Stimulated activated CD4-positive, alpha-beta T cell treated with anti-CD3 and anti-CD28 coated beads, TNF-alpha, amount 100 ng/mL, for 4 hours (primary cell): ENCODE results near the gene PDZRN3.

Experiments
- DNase-seq, 3 experiments: peaks; one replicate each; pipeline ENCODE4 v3.0.0-alpha.2; 2020; ENCODE audit warnings: low read depth in 3 of 3

PDZRN3 gene

GRCh38 chr3:73623346-73623745 lies 1.4 kb downstream of the PDZRN3 start:
- no peak for DNase-seq

DNA sequence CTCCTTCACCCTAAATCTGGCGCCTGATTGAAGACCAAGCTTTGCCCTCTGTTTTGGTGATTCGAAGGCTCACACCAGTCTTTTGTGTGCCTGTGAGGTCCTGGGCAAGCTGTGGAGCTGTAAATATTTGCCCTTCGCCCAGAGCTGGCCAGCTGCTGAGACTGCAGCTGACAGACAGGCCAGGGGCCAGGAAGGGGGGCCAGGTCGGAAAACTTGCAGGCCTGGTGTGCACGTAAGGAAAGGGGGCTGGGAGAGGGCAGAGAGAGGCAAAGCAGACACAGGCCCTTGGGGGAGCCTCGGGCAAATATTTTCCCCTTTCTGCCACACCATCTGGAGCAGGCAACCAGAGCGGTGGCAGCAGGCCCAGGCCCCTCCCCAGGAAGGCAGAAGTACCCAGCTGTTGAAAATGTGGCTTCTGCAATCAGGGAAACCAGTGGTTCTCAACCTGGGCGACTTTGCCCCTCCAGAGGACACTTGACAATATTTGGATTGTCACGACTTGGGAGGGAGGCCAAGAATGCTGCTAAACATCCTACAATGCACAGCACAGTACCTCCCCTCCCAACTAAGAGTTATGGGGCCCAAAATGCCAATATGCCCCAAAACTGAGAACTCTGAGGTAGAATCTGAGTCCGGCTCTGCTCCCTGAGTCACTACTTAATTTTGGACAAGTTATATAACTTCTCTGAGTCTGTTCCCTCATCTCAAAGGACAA lies 2.5 kb downstream of the PDZRN3 start:
- DNase-seq = no peak

DNA sequence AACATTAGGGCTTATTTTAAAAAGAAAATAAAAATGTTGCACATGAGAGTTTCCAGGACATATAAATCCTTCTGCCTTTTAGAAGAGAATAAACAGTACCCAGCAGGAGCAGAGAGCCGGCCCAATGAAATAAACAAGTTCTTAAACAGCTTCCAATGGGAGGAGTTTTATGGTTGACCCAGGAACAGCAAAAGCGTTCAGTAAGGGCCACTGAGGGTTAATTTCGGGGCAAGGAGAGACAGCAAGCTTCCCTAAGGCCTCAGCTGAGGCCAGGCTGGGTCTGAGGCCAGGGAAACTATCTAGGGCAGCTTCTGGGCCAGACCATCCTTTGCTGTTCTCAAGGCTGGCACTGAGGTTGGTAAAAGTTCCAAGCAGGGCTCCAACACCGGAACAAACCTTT lies 3.4 kb downstream of the PDZRN3 start:
- no peak for DNase-seq

DNA sequence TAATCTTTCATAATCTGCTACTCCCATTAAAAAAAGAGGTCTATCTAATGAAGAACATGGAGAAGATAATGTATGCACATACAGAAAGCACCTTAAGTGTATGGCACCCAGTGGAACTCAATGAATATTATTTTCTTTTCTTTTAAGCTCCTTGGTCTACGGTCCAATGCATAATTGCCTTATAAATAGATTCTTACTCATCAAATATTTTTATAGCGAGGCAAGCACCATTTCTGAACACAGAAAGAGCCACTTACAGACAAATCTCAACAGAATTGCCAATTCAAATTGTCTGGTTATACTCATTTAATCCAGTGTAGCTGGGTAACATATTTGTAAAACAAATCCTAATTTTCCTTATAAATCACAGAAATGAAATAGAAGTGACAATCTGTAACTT lies 6.3 kb downstream of the PDZRN3 start:
- DNase-seq = no peak

DNA sequence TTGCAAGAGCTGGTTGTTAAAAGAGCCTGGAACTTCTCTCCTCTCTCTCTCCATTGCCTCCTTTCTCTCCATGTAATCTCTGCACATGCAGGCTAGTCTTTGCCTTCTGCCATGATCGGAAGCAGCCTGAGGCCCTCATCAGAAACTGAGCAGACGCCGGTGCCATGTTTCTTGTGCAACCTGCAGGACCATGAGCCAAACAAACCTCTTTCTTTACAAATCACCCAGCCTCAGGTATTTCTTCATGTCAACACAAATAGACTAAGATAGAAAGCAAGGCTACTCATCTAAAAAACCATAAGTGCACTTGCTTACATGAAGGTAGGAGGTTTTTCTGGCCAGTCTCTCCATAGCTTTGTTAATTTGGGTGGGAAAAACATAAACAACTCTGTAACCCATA lies 8.7 kb downstream of the PDZRN3 start:
- no peak for DNase-seq

GRCh38 chr3:73614419-73614818 lies 10.3 kb downstream of the PDZRN3 start:
- DNase-seq = no peak

GRCh38 chr3:73611176-73611575 lies 13.6 kb downstream of the PDZRN3 start:
- no peak for DNase-seq

GRCh38 chr3:73610493-73610892 lies 14.2 kb downstream of the PDZRN3 start:
- no peak for DNase-seq

GRCh38 chr3:73609655-73610054 lies 15.1 kb downstream of the PDZRN3 start:
- DNase-seq = no peak

DNA sequence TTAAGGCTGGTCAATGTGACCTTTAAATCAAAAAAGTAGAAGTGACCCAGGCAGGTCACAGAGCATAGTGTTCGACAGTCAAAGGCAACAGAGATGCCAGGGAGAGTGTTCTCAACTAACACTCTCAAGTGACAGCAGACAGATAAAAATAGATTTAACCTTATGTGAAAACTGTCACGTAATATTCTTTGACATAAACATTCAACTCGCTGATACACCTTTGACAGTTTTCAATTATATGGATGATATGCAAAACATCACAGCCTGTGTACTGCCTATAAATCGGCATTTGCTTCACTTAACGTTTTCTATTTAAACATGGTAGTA lies 15.5 kb downstream of the PDZRN3 start:
- DNase-seq = no peak

GRCh38 chr3:73608456-73609314 lies 16.1 kb downstream of the PDZRN3 start:
- DNase-seq = no peak

- no peak for DNase-seq
Observed at GRCh38 chr3:73605861-73606260, 18.9 kb downstream of the PDZRN3 start.

DNA sequence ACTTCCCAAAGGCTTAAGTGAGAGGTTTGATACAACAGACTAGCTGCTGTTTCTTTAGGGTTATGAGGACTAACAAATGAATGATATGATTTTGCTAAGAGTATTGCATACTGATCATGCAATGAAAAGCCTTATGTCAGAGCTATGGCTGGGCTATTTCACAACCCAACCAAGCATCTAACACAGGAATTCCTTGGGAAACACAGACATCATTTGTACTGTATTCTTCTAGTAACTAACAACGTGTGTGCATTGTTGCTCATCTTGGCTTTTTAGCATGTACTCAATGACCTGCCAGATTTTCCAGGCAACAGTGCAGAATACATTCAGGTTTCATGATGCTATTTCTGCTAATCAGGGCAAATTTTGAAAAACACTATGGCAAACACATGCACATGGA lies 19.3 kb downstream of the PDZRN3 start:
- DNase-seq = no peak

GRCh38 chr3:73604451-73604850 lies 20.3 kb downstream of the PDZRN3 start:
- DNase-seq = no peak

GRCh38 chr3:73603762-73604171 lies 21.0 kb downstream of the PDZRN3 start:
- no peak for DNase-seq

DNA sequence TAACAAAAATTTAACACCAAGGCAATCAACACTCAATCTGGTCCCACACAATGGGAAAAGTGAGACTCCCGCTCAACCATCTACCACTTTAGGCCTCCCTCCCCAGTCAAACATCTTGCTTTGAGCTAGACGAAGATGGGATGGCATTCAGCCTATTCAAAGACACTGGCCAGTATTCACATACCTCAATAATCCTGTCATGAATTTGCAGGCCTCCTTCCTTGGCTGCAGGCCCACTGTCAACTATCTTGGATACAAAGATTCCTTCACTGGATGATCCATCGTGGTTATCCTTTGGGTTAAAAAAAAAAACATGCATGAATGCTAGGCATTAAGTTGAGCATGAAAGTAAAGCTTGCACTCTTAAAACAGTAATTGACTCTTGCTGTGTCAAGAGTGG lies 22.6 kb downstream of the PDZRN3 start:
- DNase-seq = no peak

DNA sequence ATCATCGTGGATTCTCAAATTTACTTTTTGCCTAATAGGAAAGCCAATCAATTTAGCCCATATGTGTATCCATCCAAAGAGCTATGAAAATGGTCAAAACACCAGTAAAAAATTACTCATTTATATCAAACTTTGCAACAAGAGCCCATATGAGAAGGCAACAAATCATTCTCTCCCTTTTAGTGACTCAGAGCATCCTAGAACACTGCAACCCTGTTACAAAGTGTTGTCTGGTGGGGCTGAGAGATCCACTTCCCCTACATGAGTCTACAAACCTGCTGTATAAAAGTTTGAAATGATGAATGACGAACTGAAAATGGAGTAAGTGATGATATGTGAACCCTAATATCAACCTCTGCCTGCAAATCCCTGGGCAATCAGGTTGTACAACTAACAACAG lies 23.3 kb downstream of the PDZRN3 start:
- no peak for DNase-seq

DNA sequence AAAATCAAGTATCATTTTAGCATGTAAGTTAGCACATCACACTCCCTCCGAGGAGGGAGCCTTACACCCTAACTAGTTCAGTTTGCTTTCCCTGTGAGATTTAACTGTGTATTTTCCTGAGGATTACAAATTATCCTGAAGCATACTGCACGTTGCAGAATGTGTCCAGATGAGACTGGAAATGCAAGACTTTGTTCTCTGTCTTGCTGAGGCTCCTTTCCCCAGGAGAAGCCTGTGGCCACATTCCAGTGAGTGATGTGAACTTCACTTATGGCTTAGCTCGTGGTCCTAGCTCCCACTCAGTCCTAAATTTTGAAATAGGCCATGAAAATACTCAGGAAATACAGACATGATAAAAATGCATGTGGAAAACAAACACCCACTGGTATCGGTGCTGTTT lies 23.7 kb downstream of the PDZRN3 start:
- DNase-seq = no peak

GRCh38 chr3:73600293-73600938 lies 24.3 kb downstream of the PDZRN3 start:
- no peak for DNase-seq

GRCh38 chr3:73599605-73600004 lies 25.1 kb downstream of the PDZRN3 start:
- DNase-seq = no peak

GRCh38 chr3:73597476-73597875 lies 27.3 kb downstream of the PDZRN3 start:
- DNase-seq = no peak

- no peak for DNase-seq
Observed at GRCh38 chr3:73592154-73593144, 32.3 kb downstream of the PDZRN3 start.
